HG03558 (cell line): ENCODE results near the gene MLYCD.

Experiments
- ATAC-seq: cut with Tn5 transposase; IDR thresholded peaks from one replicate; pipeline ENCODE4 v1.9.1; 2021; ENCODE audit warnings: moderate number of reproducible peaks; ENCODE audit not compliant: unreplicated experiment; ENCODE audit errors: extremely low read depth

The MLYCD gene

GRCh38 chr16:83924686-83925085 is 25.8 kb downstream of the MLYCD start:
- ATAC-seq, result no peak

- ATAC-seq, result no peak
These were observed 26.4 kb downstream of the MLYCD start for GRCh38 chr16:83925095-83925905.

GRCh38 chr16:83925957-83926725 is 27.2 kb downstream of the MLYCD start:
- ATAC-seq, result no peak

- ATAC-seq, result no peak
These were observed 27.9 kb downstream of the MLYCD start for GRCh38 chr16:83926726-83927397.

GRCh38 chr16:83928341-83929055 is 29.6 kb downstream of the MLYCD start:
- ATAC-seq, result no peak

- no peak for ATAC-seq
These were observed 31.1 kb downstream of the MLYCD start for GRCh38 chr16:83929811-83930555.

GRCh38 chr16:83930730-83931500 is 32.0 kb downstream of the MLYCD start:
- ATAC-seq, result no peak

- no peak for ATAC-seq
These were observed 32.6 kb downstream of the MLYCD start for GRCh38 chr16:83931556-83931955.

GRCh38 chr16:83932304-83932703 is 33.4 kb downstream of the MLYCD start:
- ATAC-seq, result no peak

GRCh38 chr16:83932955-83933673 is 34.2 kb downstream of the MLYCD start:
- ATAC-seq, result no peak

GRCh38 chr16:83933885-83934683 is 35.2 kb downstream of the MLYCD start:
- no peak for ATAC-seq

GRCh38 chr16:83934684-83934977 is 35.7 kb downstream of the MLYCD start:
- ATAC-seq, result no peak

- no peak for ATAC-seq
These were observed 36.3 kb downstream of the MLYCD start for GRCh38 chr16:83935005-83935857.

- ATAC-seq, result no peak
These were observed 36.9 kb downstream of the MLYCD start for GRCh38 chr16:83935858-83936255.

- no peak for ATAC-seq
These were observed 37.8 kb downstream of the MLYCD start for GRCh38 chr16:83936581-83937165.

GRCh38 chr16:83937267-83937666 is 38.4 kb downstream of the MLYCD start:
- no peak for ATAC-seq
